Hepatic stellate cell (primary cell): ENCODE measurements around the gene AOPEP.

Experiments used
- DNase-seq: peaks from one replicate; pipeline ENCODE4 v3.0.0; 2011; ENCODE audit warnings: low spot score

Gene AOPEP

GRCh38 chr9:94918038-94918753 is 191.7 kb downstream of the AOPEP start:
- DNase-seq: no peak

- DNase-seq: no peak
These were observed 193.0 kb downstream of the AOPEP start for GRCh38 chr9:94919376-94920098.

- DNase-seq: peak; percentile 48
These were observed 194.1 kb downstream of the AOPEP start for GRCh38 chr9:94920420-94921091.

- peak; percentile 70 for DNase-seq
These were observed 194.6 kb downstream of the AOPEP start for GRCh38 chr9:94921092-94921471.

GRCh38 chr9:94921656-94922055 is 195.2 kb downstream of the AOPEP start:
- DNase-seq: no peak

GRCh38 chr9:94922098-94922607 is 195.7 kb downstream of the AOPEP start:
- peak; percentile 79 for DNase-seq

GRCh38 chr9:94922691-94923107 is 196.2 kb downstream of the AOPEP start:
- DNase-seq: peak; percentile 51

- DNase-seq: no peak
These were observed 197.0 kb downstream of the AOPEP start for GRCh38 chr9:94923326-94924089.

GRCh38 chr9:94925751-94926430 is 199.4 kb downstream of the AOPEP start:
- DNase-seq: no peak

- DNase-seq: no peak
These were observed 199.9 kb downstream of the AOPEP start for GRCh38 chr9:94926431-94926800.

GRCh38 chr9:94927048-94927761 is 200.7 kb downstream of the AOPEP start:
- no peak for DNase-seq

- no peak for DNase-seq
These were observed 201.5 kb downstream of the AOPEP start for GRCh38 chr9:94927762-94928670.

GRCh38 chr9:94928691-94929368 is 202.3 kb downstream of the AOPEP start:
- DNase-seq: no peak

GRCh38 chr9:94929369-94929756 is 202.9 kb downstream of the AOPEP start:
- no peak for DNase-seq

GRCh38 chr9:94931036-94931633 is 204.6 kb downstream of the AOPEP start:
- no peak for DNase-seq

GRCh38 chr9:94931740-94932139 is 205.2 kb downstream of the AOPEP start:
- no peak for DNase-seq

GRCh38 chr9:94932652-94933510 is 206.4 kb downstream of the AOPEP start:
- DNase-seq: no peak

GRCh38 chr9:94933511-94933828 is 207.0 kb downstream of the AOPEP start:
- no peak for DNase-seq
